Ishikawa (cell line): ENCODE results near the gene SDK1.

ENCODE experiments used
- CEBPB ChIP-seq: IDR thresholded peaks from 2 replicates; pipeline ENCODE4 v1.6.1; 2012
- CREB1 ChIP-seq: IDR thresholded peaks from 2 replicates; pipeline ENCODE4 v1.6.1; 2012; ENCODE audit warnings: low read depth
- EGR1 ChIP-seq: IDR thresholded peaks from 2 replicates; pipeline ENCODE4 v1.6.1; 2012
- EP300 ChIP-seq: IDR thresholded peaks from 2 replicates; pipeline ENCODE4 v1.6.1; 2012; ENCODE audit warnings: borderline replicate concordance
- FOXM1 ChIP-seq: IDR thresholded peaks from 2 replicates; pipeline ENCODE4 v1.6.1; 2012; ENCODE audit warnings: low read depth, borderline replicate concordance
- MAX ChIP-seq: IDR thresholded peaks from 2 replicates; pipeline ENCODE4 v1.6.1; 2012
- RAD21 ChIP-seq: IDR thresholded peaks from 2 replicates; pipeline ENCODE4 v1.6.1; 2012; ENCODE audit warnings: low read depth
- TAF1 ChIP-seq: IDR thresholded peaks from 2 replicates; pipeline ENCODE4 v1.6.1; 2012; ENCODE audit warnings: low read depth, mild to moderate bottlenecking
- TCF12 ChIP-seq: IDR thresholded peaks from 2 replicates; pipeline ENCODE4 v1.6.1; 2012; ENCODE audit warnings: low read depth
- TEAD4 ChIP-seq: IDR thresholded peaks from 2 replicates; pipeline ENCODE4 v1.6.1; 2012
- YY1 ChIP-seq: IDR thresholded peaks from 2 replicates; pipeline ENCODE4 v1.6.1; 2012; ENCODE audit warnings: low read depth
- ZBTB7A ChIP-seq: IDR thresholded peaks from 2 replicates; pipeline ENCODE4 v1.6.1; 2012; ENCODE audit warnings: low read depth

DNA sequence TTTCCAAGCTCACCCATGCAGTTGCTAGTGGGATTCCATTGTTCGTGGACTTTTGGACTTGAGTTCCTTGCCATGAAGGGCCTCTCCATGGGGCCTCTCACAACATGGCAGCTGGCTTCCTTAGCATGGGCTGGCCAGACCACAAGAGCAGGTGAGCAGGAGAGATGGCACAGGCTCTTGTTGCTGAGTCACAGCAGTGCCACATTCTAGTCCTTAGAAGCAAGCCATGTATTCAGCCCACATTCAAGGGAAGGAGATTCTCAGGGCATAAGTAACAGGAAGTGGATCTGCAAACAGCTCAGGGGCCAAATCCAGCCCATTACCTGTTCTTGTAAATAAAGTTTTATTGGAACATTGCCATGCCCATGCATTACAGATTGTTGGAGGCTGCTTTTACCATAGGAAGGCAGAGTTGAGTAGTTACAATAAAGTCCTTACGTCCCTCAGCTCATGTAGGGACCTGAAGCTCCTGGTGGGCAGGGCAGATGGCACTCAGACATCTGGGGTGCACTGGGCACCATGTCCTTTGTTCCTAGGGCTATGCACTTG lies 899.6 kb downstream of the SDK1 start:
- no peak for TF ChIP-seq TAF1
- no peak for TF ChIP-seq CEBPB
- no peak for TF ChIP-seq FOXM1
- no peak for TF ChIP-seq EP300
- no peak for TF ChIP-seq ZBTB7A
- no peak for TF ChIP-seq TCF12
- TF ChIP-seq CREB1 = no peak
- TF ChIP-seq MAX = no peak
- TF ChIP-seq RAD21 = no peak
- no peak for TF ChIP-seq TEAD4
- TF ChIP-seq EGR1 = no peak
- TF ChIP-seq YY1 = no peak
